HG03460 (cell line): ENCODE measurements around the gene PANK4.

Source experiments
- ATAC-seq: cut with Tn5 transposase; IDR thresholded peaks from one replicate; pipeline ENCODE4 v1.9.1; 2021; ENCODE audit not compliant: unreplicated experiment

PANK4 gene

DNA sequence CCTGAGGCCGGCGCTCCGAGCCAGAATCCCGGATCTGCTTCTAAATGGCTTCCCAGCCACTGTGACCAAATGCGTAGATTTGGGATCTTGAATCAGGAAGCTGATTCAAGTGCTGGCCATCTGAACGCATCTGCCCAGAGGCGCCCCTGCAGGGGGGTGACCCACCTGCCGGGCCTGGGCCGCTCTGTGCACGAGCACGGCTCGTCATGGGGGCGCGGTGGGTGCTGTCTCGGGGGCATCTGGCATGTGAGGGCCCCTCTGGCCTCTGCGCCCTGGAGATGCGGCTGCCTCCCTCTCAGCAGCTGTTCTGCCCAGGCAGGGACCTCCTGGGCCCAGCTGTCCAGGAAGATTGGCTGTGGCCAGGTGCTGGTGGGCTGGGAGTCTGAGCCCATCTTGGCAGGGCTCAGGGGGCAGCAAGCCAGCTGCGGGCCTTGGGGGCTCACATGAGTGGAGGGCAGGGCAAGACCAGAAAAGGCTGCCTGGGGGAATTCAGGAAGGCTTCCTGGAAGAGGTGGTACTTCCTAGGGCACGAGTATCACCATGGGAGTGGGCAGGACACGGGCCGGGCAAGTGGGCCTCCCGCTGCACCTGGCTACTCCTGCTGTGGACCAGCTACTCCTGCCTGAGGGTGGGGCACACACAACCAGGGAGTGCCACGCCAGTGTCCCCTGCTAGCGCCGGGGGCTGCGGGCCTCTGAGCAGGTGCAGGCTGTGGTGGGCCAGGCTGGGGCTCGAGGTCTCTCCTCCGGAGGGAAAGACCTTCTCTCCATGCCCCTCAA lies 25.2 kb downstream of the PANK4 start:
- no peak for ATAC-seq

DNA sequence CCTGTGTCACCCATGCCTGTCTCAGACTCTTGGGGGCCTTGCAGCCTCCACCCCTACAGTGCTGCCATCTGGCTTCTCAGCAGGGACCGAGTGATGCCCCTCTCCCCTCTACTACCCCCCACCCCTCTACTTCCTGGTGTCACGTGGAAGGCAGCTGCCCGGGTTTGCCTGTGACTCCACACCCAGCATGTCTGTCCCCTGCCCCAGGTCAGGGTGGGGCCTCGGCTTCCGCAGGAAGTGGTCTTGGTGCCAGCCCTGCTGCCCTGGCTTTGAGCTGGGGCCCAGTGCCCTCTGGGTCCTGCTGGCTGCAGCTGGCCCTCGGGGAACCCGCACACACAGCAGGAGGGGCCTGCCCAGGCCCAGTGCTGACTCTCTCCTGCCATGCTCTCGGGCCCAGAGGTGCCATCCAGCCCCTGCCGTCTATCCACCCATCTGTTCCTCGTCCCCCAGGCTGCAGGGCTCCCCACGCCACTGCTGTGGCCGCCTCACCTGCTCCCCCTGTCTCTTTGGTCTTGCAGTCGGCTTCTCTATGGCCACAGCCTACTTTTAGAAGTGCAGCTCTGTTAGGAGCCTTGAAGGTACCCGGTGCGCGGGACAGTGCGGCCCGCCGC lies 26.3 kb downstream of the PANK4 start:
- ATAC-seq, result no peak

DNA sequence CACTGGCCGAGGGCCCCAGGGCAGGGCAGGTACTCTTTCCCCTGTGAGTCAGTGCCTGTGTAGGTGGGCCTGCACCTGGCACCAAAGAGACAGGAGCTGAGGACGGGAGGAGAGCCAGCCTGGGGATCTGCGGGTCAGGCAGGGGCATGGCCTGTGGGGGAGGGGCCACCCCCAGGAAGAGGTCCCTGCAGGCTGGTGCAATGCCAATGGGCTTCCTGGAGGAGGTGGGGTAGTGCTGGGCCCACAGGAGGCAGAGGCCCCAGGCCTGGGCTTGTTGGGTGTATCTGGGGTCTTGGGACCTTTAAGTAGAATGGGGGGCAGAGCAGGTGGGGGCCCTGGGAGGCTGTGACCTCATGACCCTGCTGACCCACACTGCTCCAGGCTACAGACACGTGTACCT lies 27.1 kb downstream of the PANK4 start:
- ATAC-seq, result no peak

DNA sequence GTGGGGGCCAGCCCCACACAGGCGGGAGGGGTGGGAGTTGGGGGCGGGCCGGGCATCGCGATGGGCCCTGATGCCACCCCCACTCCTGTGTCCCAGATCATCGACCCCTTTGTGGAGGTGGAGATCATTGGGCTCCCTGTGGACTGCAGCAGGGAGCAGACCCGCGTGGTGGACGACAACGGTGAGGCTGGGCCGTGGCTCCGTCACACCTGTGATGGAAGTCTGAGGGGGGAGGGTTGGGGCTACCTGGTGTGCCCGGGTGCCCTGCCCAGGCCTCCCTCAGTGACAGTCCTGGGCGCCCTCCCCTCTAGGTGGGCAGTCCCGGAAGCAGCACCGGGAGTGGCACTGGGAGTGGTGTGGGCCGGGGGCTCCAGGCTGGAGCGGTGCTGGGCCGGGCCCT lies 27.7 kb downstream of the PANK4 start:
- no peak for ATAC-seq

DNA sequence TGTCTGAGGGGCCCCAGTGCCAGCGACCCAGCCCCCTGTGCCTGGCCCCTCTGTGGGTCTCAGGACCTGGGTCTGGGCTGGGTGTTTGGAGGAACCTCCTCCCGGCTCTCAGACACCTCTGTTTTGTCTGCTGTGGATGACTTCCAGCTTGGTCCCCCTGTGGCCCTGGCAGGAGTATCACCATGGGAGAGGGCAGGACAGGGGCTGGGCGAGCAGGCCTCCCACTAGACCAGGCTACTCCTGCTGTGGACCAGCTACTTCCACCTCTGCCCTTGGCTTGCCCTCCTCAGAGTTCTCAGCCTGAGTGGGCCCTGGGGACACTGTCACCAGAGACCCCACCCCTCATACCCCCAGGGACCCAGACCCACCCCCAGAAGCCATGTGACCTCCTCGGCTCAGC lies 28.5 kb downstream of the PANK4 start:
- no peak for ATAC-seq

DNA sequence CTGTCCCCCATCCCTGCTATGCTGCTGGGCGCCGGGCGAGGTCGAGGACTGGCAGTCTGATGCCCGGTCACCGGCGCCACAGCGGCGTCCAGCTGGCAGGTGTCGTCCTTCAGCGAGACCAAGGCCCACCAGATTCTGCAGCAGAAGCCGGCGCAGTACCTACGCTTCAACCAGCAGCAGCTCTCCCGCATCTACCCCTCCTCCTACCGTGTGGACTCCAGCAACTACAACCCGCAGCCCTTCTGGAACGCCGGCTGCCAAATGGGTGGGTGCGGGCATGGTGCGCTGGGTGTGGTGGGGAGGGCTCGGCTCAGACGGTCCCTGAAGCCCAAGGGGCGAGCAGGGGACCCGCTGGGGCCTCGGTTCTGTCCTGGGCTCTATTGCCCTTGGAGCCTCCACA lies 29.6 kb downstream of the PANK4 start:
- ATAC-seq, result no peak

DNA sequence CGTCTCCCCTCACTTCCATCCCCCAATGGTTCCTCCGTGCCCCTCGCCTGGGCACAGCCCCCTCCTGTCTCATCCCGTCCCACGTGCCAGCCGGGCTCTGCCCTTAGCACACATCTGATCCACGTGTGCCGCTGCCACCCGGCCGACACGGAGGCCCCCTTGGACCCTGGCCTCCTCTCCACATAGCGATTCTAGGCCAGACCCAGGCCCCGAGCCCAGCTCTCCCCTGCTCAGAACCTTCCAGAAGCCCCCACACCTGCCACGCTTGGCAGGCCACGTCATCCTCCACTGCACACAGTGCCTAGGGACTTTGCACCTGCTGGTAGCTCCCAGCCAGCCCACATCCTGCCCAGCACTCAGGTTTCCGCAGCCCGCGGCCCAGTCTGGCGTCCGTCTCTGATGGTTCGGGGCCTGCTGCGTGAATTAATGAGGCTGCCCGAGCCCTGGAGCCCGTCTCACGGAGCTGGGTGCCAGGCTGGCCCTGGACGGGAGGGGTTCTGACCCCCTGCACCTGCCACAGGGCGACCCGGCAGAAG lies 30.2 kb downstream of the PANK4 start:
- peak; percentile 53 for ATAC-seq

DNA sequence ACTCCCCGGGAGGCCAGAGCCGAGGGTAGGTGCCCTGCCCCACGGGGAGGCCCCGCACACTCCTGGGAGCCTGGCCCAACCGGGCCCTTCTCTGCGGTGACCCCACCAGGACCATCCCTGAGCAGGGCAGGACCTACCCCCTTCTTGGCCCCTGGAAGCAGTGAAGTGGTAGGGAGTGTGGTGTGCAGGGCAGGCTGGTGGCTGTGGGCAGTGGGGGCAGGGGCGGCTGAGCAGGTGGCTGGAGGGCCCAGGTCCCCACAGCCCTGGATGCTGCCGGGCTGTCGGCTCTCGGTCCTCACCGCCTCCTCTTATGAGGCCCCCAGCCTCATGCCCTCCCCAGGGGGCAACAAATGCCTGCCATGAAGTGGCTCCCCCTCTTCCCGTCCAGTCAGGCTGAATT lies 30.9 kb downstream of the PANK4 start:
- ATAC-seq, result no peak

DNA sequence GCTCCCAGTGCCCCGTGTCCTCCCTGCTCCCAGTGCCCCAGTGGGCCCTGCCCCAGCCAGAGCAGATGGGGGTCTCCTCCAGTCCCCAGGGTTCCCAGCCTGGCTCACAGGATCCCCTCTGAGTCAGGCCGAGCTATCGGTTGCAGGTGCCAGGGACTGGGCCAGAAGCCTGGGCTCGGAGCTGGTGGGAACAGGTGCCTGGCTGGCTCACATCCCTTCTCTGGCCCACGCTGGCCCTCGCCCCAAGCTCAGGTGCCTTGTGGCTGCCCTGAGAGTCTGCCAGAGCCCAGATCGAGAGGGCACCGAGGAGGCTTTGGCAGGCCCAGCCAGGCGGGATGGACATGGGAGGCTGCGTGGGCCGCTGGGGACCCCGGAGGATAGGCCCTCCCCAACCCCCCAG lies 31.4 kb downstream of the PANK4 start:
- no peak for ATAC-seq

DNA sequence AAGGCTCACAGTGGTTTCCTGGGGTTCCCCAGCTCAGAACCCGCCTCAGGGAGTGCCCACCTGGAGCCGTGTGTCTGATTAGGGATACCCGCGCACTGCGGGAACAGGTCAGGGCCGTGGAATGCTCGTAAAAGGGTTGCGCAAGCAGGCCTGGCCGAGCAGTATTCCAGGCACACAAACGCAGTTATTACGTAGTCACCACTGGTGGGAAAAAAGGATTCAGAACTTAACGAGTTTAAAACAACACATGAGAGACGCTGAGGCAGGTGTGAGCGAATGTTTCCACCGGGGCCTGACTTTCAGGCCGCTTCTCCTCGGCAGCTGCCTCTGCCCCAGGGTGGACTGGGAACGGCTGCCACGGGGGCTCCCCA lies 32.1 kb downstream of the PANK4 start:
- ATAC-seq, result no peak

DNA sequence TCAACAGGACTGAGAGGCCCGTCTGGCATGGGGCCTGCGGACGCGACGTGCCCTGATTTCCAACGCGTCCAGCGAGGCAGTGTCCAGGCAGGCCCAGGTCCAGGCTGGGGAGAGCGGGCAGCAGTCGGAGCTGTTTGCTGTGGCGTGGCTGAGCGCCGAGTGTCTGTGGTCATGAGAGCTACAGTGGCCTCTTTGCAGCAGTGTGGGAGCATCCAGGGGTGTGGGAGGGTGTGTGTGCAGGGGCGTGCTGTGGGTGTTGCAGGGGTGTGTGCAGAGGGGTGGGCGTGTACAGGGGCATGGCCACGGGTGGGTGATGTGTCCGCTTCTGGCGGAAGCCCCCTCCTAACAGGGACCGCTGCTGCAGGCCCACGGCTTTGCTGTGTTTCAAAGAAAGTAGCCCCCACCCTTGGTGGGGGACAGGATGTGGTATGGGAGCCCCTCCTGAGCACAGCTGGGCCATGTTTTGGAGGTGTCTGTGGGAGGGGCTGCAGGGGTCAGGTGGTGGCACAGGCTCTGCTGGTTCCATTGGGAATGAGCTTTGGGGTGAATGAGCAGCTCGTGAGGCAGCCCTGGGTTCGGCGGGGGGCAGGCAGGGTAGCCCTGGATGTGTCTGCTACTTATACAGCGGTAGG lies 32.6 kb downstream of the PANK4 start:
- ATAC-seq, result no peak

DNA sequence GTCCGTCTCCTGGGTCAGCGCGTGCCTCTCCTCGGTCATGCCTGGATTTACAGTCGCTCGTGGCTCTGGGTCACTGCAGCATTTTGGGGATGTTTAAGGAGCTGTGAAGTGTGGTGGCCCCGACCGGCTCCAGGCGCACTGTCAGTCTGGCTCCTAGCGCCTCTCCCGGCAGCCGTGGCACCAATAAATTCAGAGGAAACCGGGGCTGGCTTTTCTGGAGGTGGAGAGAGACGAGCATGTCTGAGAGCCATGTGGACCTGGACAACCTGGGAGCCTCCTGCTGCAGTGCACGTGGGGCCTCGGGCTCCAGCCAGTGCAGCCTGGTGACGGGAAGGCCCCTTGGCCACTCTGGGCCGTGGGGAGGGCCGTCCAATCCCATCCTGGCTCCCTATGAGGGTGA lies 33.2 kb downstream of the PANK4 start:
- ATAC-seq, result no peak

DNA sequence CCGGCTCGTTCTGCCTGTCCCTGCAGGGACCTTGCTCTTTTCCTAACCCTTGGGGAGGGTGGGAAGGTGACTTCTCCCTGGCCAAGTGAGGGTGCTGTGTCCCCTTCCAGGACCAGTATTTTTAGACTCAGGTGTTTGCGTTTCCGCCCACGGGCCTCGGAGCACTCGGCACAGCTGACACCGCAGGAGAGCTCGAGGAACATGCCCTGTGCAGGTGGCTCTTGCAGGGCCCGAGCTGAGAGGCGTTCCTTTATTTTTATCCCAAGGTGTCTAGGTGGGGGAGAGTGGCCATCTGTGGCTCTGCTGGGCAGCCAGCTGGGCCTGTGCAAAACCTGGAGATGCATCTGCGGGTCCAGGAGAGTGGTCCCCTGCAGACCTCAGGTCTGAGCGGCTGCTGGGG lies 34.3 kb downstream of the PANK4 start:
- ATAC-seq, result no peak

DNA sequence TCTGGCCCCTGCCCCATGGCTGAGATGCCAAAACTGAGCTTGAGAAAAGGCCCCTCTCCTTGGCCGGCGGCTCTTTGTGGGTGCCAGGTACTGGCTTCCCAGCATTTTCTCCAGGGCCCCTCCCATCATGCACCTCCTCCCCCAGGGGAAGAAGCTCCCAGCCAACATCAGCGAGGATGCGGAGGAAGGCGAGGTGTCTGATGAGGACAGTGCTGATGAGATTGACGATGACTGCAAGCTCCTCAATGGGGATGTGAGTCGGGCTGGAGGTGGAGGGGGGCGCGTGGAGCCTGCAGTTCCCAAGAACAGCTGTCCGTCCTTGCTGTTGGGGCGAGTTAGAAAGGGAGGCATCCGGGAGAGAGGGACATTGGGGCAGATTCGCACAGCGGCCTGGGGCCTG lies 36.8 kb downstream of the PANK4 start:
- no peak for ATAC-seq

DNA sequence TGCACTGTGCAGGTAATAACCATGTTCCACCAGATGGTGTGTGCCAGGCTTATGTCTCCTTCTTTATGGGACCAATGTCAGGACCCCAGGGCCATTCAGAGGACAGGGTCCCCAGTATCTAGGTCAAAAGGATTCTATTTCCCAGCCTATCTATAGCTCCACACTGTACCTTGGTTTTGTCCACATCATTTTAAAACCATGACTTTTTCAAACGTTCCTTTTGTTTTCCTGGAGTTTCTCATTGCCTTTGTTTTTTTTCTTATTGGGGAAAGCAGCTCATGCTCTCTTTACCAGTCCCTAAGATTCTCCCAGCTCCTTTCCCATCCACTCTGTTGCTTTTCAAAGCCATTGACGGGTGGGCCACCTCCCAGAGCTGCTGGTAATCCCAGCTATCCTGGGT lies 37.7 kb downstream of the PANK4 start:
- ATAC-seq, result no peak

DNA sequence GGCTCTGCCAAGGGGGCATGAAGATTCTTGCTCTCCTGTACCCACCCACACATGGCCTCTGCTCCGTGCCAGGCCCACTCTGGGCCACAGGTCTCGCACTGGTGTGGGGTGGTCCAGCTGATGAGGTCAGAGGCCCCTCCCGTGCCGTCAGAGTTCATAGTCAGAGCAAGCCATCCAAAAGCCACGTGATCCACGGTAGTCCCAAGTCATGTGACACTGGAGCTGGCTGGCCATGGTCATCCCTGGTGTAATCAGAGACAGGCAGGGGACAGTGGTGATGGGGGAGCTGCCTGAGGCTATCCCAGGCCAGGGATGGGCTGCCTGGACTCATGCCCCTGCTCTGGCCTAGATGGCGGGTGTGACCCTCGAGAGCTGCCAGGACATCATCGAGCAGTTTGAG lies 39.8 kb downstream of the PANK4 start:
- ATAC-seq, result no peak

DNA sequence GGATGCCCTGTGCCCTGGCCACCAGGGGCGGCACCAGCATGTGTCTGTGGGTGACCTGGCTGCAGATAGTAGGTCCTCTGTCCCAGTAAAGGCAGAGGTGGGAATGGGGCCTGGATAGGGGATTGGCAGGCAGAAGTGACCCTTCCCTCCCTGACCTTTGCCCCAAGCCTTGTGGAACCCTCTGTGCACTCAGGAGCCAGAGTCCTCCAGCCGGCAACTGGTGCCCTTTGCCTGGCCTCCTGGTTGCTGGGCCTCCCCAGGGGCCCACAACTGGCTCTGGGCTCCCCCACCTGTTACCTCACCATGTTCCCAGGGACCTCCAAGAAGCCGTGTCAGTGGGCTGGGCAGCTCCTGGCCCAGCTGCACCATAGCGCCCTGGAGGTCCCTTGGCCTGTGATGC lies 40.4 kb downstream of the PANK4 start:
- no peak for ATAC-seq

DNA sequence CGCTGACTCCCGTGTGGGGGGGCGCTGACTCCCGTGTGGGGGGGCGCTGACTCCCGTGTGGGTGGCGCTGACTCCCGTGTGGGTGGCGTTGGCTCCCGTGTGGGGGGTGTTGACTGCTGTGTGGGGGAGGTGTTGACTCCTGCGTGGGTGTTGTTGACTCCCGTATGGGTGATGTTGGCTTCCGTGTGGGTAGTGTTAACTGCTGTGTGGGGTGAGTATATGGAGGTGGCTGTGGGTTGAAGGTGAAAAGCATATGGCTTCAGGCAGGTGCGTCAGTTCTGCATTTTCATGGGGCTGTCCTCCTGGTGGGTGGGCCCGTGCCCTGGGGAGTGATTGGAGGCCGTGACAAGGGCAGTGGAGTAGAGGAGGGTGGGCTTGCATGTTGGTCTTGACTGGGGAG lies 42.4 kb downstream of the PANK4 start:
- no peak for ATAC-seq

DNA sequence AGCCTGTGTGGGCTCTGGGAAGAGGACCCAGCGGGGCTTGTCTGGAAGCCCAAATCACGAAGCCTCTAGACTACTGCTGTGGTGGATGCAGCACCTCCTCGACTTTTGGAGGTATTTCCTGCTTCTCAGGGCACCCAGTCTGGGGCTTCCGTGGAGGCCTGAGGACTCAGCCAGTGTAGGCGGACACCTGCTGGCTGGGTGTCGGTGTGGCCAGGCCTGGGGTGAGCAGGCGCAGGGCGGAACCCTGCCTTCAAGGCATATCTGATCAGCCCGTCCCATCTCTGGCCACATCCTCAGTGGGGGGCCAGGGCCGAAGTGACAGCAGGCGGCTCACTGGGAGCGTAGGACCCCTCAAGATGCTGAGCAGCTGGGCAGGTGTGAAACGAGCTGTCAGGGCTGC lies 43.4 kb downstream of the PANK4 start:
- ATAC-seq, result no peak

DNA sequence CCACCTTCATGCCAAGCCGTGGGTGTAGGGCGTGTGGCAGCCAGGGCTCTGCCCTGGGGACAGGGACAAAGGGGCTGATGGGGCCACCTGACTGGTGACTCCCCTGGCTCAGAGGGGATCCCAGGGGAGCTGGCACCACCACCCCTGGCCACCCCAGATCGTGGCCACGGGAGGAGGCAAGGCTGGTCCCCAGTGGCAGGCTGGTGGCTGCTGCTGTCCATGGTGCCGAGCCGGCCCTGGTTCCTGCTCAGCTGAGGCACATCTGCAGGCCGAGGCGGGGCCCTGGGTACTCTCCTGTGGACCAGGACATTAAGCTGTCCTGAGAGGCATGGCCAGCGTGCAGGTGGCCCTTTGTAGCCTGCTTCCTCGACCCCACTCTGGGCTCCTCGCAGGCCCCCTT lies 43.8 kb downstream of the PANK4 start:
- no peak for ATAC-seq

DNA sequence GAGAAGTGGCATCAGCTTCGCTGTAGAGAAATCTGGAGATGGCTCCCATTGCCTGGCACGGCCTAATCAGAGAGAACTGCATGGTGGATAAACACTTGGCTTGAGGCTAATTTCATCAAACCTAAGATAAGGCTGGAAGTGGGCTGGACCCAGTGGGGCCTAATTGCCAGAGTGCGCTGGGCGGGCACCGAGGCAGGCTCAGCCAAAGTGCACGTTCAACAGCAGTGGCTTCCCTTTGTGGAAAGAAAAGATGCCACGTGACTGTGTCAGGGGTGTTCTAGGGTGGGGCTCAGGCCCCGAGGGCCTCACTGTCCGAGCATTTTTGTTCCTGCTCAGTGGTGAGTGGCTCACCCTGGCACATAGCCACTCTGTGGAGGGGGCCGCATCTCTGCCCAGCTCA lies 44.5 kb downstream of the PANK4 start:
- ATAC-seq, result no peak

DNA sequence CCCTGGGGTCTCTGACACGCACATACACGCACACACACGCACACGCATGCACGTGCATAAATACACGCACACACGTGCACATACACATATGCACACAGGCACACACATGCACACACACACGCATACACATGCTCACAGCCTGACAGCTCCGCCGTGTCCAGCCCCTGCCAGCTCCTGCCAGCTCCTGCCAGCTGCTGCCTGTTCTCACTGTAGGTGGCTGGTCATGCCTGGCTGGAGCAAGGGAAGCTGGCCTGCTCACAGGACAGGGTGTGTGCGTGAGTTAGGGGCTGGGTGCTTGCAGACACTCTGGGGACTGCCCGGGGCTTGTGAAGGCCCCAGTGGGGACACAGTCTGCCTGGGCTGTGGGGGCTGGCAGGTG lies 45.4 kb downstream of the PANK4 start:
- no peak for ATAC-seq
